GM10248 (cell line): ENCODE results near the gene ZNF532.
"Not testable (repeated sequence)": the region's sequence is repeated elsewhere in the genome, so short reads cannot be mapped to it uniquely, and the experiment has no call there.

Experiments used
- CTCF ChIA-PET: fragments of 300-600 bp; sonication (Branson Sonifier 250); formaldehyde crosslinking; extraction: SDS; loops from one replicate; lab custom pipeline; 2021; ENCODE audit warnings: antibody characterized with exemption; lab: Yijun Ruan, JAX
- POLR2A ChIA-PET: fragments of 350-650 bp; sonication (Branson Sonifier 250); formaldehyde crosslinking; extraction: SDS; loops from one replicate; lab custom pipeline; 2020; ENCODE audit warnings: antibody characterized with exemption; lab: Yijun Ruan, JAX
- DNase-seq: peaks from one replicate; pipeline ENCODE4 v3.0.0; 2012; ENCODE audit errors: extremely low spot score
- TF ChIP-seq, protein P1 (sequence below): IDR thresholded peaks from 2 replicates; pipeline ENCODE4 v1.5.1; 2012; ENCODE audit warnings: mild to moderate bottlenecking, low read depth; ENCODE audit errors: extremely low read depth, missing control alignments, control extremely low read depth

ZNF532 gene

GRCh38 chr18:58848685-58849084 lies 16.0 kb upstream of the ZNF532 start:
- DNase-seq, result no peak
- ChIA-PET CTCF (interaction anchor here (1.0 to 2.8 kb wide), 5 partner anchors 10 to 80 kb away, joined by 3 to 7 read pairs (median 3); no protein-coding TSS in a partner anchor), POLR2A (no interaction called here)
- TF ChIP-seq, protein P1, sequence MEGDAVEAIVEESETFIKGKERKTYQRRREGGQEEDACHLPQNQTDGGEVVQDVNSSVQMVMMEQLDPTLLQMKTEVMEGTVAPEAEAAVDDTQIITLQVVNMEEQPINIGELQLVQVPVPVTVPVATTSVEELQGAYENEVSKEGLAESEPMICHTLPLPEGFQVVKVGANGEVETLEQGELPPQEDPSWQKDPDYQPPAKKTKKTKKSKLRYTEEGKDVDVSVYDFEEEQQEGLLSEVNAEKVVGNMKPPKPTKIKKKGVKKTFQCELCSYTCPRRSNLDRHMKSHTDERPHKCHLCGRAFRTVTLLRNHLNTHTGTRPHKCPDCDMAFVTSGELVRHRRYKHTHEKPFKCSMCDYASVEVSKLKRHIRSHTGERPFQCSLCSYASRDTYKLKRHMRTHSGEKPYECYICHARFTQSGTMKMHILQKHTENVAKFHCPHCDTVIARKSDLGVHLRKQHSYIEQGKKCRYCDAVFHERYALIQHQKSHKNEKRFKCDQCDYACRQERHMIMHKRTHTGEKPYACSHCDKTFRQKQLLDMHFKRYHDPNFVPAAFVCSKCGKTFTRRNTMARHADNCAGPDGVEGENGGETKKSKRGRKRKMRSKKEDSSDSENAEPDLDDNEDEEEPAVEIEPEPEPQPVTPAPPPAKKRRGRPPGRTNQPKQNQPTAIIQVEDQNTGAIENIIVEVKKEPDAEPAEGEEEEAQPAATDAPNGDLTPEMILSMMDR, result no peak

DNA sequence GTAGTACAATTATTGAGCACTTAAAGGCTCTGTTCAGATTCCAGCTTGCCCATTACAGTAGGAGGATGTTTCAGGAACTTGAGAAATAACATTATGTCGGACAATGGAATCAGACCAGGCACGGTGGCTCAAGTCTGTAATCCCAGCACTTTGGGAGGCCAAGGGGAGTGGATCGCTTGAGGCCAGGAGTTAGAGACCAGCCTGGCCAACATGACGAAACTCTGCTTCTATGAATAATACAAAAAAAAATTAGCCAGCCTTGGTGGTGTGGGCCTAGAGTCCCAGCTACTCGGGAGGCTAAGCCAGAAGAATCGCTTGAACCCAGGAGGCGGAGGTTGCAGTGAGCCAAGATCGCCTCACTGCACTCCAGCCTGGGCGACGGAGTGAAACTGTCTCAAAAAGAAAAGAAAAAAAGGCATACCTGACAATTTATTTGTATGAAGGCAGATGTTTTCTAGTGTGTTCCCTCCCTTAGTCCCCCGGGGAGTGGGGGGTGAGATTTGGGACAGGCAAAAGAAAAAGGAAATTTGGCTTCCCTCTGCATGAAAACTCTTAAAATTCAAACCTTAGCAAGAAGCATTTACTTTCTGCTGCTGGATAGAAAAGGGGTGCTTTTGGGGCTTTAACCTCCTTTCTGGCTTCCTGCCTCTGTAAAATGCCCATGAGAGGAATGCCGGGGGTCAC lies 13.7 kb upstream of the ZNF532 start:
- POLR2A ChIA-PET, result no interaction called here
- no peak for DNase-seq
- TF ChIP-seq, protein P1, result no peak
- CTCF ChIA-PET, result interaction anchor here (1.0 to 1.9 kb wide), 3 partner anchors 12 to 220 kb away, joined by 3 to 4 read pairs (median 3); no protein-coding TSS in a partner anchor

- ChIA-PET POLR2A (no interaction called here), CTCF (interaction anchor here (1.0 to 1.1 kb wide), 3 partner anchors 16 to 397 kb away, joined by 3 read pairs; no protein-coding TSS in a partner anchor)
- DNase-seq, result no peak
- TF ChIP-seq, protein P1, result no peak
Observed at GRCh38 chr18:58851856-58852255, 12.8 kb upstream of the ZNF532 start.

GRCh38 chr18:58852629-58853028 lies 12.0 kb upstream of the ZNF532 start:
- TF ChIP-seq, protein P1, result no peak
- DNase-seq, result no peak
- POLR2A ChIA-PET, result no interaction called here
- CTCF ChIA-PET, result interaction anchor here (1.1 kb wide), 1 partner anchor 396 kb away, joined by 3 read pairs; no protein-coding TSS in a partner anchor

GRCh38 chr18:58853561-58853960 lies 11.1 kb upstream of the ZNF532 start:
- TF ChIP-seq, protein P1, result no peak
- POLR2A ChIA-PET, result no interaction called here
- CTCF ChIA-PET, result no interaction called here
- no peak for DNase-seq

- DNase-seq, POLR2A ChIA-PET: not testable (repeated sequence)
- CTCF ChIA-PET, result interaction anchor here (1.7 kb wide), 1 partner anchor 11 kb away, joined by 4 read pairs; no protein-coding TSS in a partner anchor
Observed at GRCh38 chr18:58855521-58855920, 9.2 kb upstream of the ZNF532 start.

DNA sequence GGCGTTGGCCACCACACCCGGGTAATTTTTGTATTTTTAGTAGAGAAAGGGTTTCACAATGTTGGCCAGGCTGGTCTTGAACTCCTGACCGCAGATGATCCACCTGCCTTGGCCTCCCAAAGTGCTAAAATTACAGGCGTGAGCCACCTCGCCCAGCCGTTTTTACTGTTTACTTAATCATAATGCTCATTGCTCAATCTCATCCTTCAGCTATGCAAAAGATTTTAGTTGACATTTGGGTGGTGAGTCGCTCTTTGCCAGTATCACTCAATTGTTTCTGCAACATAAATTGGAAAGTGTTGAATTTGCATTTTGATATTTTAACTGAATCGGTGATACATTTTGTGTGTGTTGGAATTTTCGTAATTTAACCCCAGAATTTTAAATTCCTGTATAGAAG lies 7.8 kb upstream of the ZNF532 start:
- DNase-seq, result no peak
- TF ChIP-seq, protein P1, result no peak
- CTCF ChIA-PET, result interaction anchor here (1.4 to 1.7 kb wide), 2 partner anchors 10 to 21 kb away, joined by 3 to 4 read pairs; no protein-coding TSS in a partner anchor

More for the DNA sequence above, 7.8 kb upstream of the ZNF532 start:
- POLR2A ChIA-PET, result no interaction called here
